ENCODE results near the gene EZH1.
"Not testable (repeated sequence)": the region's sequence is repeated elsewhere in the genome, so short reads cannot be mapped to it uniquely, and the experiment has no call there.

EZH1 gene

DNA sequence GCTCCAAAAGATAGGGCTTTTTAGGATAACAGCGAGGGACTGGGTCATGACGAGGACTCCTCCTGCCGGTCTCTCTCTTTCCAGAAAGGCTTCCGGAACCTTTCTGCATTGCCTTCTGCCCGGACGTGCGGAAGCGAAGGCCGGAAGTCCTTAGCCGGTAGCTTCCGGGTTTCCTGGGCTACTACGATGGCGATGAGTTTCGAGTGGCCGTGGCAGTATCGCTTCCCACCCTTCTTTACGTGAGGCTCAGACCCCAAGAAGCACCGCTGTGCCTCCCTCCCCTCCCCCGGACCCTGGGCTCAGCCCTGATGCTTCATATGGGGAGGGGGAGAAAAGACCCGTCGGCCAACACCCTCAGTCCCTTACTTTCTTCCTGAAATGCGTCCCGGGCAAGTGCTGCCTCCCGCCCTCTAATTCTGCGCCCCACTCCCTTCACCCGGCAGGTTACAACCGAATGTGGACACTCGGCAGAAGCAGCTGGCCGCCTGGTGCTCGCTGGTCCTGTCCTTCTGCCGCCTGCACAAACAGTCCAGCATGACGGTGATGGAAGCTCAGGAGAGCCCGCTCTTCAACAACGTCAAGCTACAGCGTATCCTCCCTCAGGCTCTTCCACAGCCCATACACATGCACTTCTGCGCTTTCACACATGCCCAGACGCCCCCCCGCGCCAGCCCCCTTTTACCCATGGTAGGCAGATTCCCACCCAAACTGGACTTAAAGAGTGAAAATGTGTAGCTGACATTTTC lies 28.6 kb upstream of the EZH1 start, which contains the start of gene VPS25:
TSS of gene VPS25 (plus strand) at position 160 of the 746 bp plus-strand sequence. CDS start at position 187, 27 bp downstream.
- POLR2A ChIA-PET: interaction anchor here (0.6 to 3.6 kb wide), 36 partner anchors 7 to 241 kb away, joined by 3 to 58 read pairs (median 5); partner anchors contain the start of genes BECN1, CNTD1, COA3 and PSMC3IP
- CTCF ChIA-PET: interaction anchor here (0.6 to 1.5 kb wide), 3 partner anchors 10 to 64 kb away, joined by 3 to 10 read pairs (median 10); no protein-coding TSS in a partner anchor
- peak; percentile 91 for TF ChIP-seq ELF4 (IDR thresholded peaks at IDR 0.05)
- TF ChIP-seq ZNF384 (IDR thresholded peaks at IDR 0.05): no peak
- TF ChIP-seq FOXK2 (IDR thresholded peaks at IDR 0.05): no peak
- no peak for TF ChIP-seq SP1 (IDR thresholded peaks at IDR 0.05)
- no peak for TF ChIP-seq LEF1 (IDR thresholded peaks at IDR 0.05; ENCODE audit: borderline replicate concordance)
- TF ChIP-seq SUZ12 (IDR thresholded peaks at IDR 0.05): no peak
- TF ChIP-seq ARNT (IDR thresholded peaks at IDR 0.05): peak; percentile 76
- TF ChIP-seq CTBP1 (IDR thresholded peaks at IDR 0.05; ENCODE audit: borderline replicate concordance): peak; percentile 94
- peak; percentile 86 for DNase-seq (ENCODE audit: extremely low spot score)

DNA sequence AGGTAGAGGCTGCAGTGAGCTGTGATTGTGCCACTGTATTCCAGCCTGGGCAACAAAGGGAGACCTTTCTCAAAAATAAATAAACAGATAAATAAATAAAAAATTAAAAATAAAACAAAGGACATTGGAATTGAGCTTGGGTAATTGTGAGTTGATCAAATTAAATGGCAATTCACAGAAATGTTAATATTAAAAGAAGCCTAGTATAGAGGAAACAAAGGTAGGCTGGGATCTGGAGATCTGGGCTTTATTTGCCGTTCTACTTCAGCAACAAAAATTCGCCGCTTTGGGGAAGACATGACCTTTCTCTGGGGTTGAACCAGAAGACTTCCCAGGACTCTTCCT lies 28.1 kb upstream of the EZH1 start:
- no peak for DNase-seq (ENCODE audit: extremely low spot score)
- ChIA-PET CTCF (interaction anchor here (1.5 kb wide), 1 partner anchor 9 kb away, joined by 10 read pairs; no protein-coding TSS in a partner anchor), POLR2A (interaction anchor here (0.6 to 3.6 kb wide), 30 partner anchors 8 to 241 kb away, joined by 3 to 58 read pairs (median 5); partner anchors contain the start of genes BECN1, CNTD1, COA3 and PSMC3IP)
- no peak for TF ChIP-seq ZNF384 (IDR thresholded peaks at IDR 0.05)
- no peak for TF ChIP-seq TARDBP (IDR thresholded peaks at IDR 0.05)
- TF ChIP-seq LEF1 (IDR thresholded peaks at IDR 0.05; ENCODE audit: borderline replicate concordance): no peak
- TF ChIP-seq SUZ12 (IDR thresholded peaks at IDR 0.05): no peak
- TF ChIP-seq CTBP1 (IDR thresholded peaks at IDR 0.05; ENCODE audit: borderline replicate concordance): no peak
- no peak for TF ChIP-seq FOXM1 (IDR thresholded peaks at IDR 0.05; ENCODE audit: borderline replicate concordance)
- no peak for TF ChIP-seq FOXK2 (IDR thresholded peaks at IDR 0.05)
- TF ChIP-seq ELF4 (IDR thresholded peaks at IDR 0.05): no peak
- TF ChIP-seq, protein P1, sequence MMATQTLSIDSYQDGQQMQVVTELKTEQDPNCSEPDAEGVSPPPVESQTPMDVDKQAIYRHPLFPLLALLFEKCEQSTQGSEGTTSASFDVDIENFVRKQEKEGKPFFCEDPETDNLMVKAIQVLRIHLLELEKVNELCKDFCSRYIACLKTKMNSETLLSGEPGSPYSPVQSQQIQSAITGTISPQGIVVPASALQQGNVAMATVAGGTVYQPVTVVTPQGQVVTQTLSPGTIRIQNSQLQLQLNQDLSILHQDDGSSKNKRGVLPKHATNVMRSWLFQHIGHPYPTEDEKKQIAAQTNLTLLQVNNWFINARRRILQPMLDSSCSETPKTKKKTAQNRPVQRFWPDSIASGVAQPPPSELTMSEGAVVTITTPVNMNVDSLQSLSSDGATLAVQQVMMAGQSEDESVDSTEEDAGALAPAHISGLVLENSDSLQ (IDR thresholded peaks at IDR 0.05): no peak
- no peak for TF ChIP-seq BHLHE40 (IDR thresholded peaks at IDR 0.05; ENCODE audit: borderline replicate concordance)
- TF ChIP-seq HDGF (IDR thresholded peaks at IDR 0.05; ENCODE audit: borderline replicate concordance): no peak
- no peak for TF ChIP-seq L3MBTL2 (conservative IDR thresholded peaks at IDR 0.05)
- TF ChIP-seq ARNT (IDR thresholded peaks at IDR 0.05): no peak
- TF ChIP-seq NFRKB (IDR thresholded peaks at IDR 0.05): no peak
- TF ChIP-seq SP1 (IDR thresholded peaks at IDR 0.05): no peak
- TF ChIP-seq FOXA1 (IDR thresholded peaks at IDR 0.05): no peak

DNA sequence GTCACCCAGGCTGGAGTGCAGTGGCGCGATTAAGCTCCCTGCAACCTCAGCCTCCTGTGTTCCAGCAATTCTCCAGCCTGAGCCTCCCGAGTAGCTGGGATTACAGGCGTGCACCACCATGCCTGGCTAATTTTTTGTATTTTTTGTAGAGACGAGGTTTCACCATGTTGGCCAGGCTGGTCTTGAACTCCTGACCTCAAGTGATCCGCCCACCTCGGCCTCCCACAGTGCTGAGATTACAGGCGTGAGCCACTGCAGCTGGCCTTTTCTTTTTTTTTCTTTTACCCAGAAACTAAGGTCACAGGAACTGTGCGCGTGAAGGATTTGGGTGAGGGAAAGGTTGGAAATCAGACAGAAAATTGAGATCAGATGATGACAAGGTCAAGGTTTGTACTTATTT lies 25.1 kb upstream of the EZH1 start:
- CTCF ChIA-PET: interaction anchor here (0.7 kb wide), 1 partner anchor 234 kb away, joined by 4 read pairs; no protein-coding TSS in a partner anchor
- POLR2A ChIA-PET: interaction anchor here (0.7 kb wide), 1 partner anchor 15 kb away, joined by 3 read pairs; no protein-coding TSS in a partner anchor
- DNase-seq (ENCODE audit: extremely low spot score): not testable (repeated sequence)

DNA sequence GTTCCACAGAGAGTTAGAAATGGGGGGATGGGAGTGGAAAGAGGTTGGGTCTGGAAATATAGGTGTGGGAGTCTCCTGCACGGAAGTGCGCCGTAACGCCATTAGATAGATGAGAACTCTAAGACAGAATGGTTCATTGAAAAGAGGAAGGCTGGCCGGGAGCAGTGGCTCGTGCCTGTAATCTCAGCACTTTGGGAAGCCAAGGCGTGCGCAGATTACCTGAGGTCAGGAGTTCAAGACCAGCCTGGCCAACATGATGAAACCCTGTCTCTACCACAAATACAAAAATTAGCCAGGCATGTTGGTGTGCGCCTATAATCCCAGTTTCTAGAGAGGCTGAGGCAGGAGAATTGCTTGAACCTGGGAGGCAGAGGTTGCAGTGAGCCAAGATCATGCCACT lies 23.2 kb upstream of the EZH1 start:
- CTCF ChIA-PET; DNase-seq (ENCODE audit: extremely low spot score); POLR2A ChIA-PET: not testable (repeated sequence)

DNA sequence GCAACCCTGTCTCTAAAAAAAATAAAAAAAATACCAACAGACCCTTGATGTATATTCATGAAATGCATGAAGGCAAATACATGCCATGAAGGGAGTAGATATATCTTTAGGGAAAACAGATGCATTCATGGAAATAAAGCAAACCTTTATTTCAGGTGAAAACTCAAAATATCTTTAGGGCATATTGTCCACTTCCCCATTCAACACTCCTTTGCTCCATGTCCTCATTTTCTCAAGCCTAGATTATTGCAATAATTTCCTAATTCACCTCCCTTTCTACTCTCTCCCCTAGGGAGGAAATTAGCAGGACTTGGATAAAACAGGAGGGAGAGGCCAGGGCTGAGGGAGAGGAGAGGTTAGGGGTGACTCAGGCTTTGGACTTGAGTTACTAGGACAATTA lies 22.7 kb upstream of the EZH1 start:
- CTCF ChIA-PET: no interaction called here
- TF ChIP-seq TARDBP (IDR thresholded peaks at IDR 0.05) (no peak), ELF4 (IDR thresholded peaks at IDR 0.05) (no peak), LEF1 (IDR thresholded peaks at IDR 0.05; ENCODE audit: borderline replicate concordance) (no peak), FOXK2 (IDR thresholded peaks at IDR 0.05) (no peak), SUZ12 (IDR thresholded peaks at IDR 0.05) (no peak), NFRKB (IDR thresholded peaks at IDR 0.05) (no peak), SP1 (IDR thresholded peaks at IDR 0.05) (no peak), HDGF (IDR thresholded peaks at IDR 0.05; ENCODE audit: borderline replicate concordance) (no peak), BHLHE40 (IDR thresholded peaks at IDR 0.05; ENCODE audit: borderline replicate concordance) (no peak), ARNT (IDR thresholded peaks at IDR 0.05) (no peak)
- TF ChIP-seq, protein P1 (IDR thresholded peaks at IDR 0.05): no peak

DNA sequence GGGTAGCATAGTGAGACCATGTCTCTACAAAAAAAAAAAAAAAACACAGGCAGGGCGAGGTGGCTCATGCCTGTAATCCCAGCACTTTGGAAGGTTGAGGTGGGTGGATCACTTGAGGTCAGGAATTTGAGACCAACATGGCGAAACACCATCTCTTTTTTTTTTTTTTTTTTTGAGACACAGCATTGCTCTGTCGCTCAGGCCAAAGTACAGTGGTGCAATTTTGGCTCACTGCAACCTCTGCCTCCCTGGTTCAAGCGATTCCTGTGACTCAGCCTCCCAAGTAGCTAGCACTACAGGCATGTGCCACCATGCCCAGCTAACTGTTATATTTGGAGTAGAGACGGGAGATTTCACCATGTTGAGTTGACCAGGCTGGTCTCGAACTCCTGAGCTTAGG lies 21.3 kb upstream of the EZH1 start:
- ChIA-PET CTCF (no interaction called here), POLR2A (no interaction called here)
- TF ChIP-seq SUZ12 (IDR thresholded peaks at IDR 0.05) (no peak), TARDBP (IDR thresholded peaks at IDR 0.05) (no peak), HDGF (IDR thresholded peaks at IDR 0.05; ENCODE audit: borderline replicate concordance) (no peak), CTBP1 (IDR thresholded peaks at IDR 0.05; ENCODE audit: borderline replicate concordance) (no peak), SP1 (IDR thresholded peaks at IDR 0.05) (no peak), FOXA1 (IDR thresholded peaks at IDR 0.05) (no peak), NFRKB (IDR thresholded peaks at IDR 0.05) (no peak), ARNT (IDR thresholded peaks at IDR 0.05) (no peak), LEF1 (IDR thresholded peaks at IDR 0.05; ENCODE audit: borderline replicate concordance) (no peak), L3MBTL2 (conservative IDR thresholded peaks at IDR 0.05) (no peak), ELF4 (IDR thresholded peaks at IDR 0.05) (no peak), FOXM1 (IDR thresholded peaks at IDR 0.05; ENCODE audit: borderline replicate concordance) (no peak), ZNF384 (IDR thresholded peaks at IDR 0.05) (no peak)
- DNase-seq (ENCODE audit: extremely low spot score): no peak

More for the DNA sequence above, 22.7 kb upstream of the EZH1 start:
- POLR2A ChIA-PET: no interaction called here
- DNase-seq (ENCODE audit: extremely low spot score): no peak

DNA sequence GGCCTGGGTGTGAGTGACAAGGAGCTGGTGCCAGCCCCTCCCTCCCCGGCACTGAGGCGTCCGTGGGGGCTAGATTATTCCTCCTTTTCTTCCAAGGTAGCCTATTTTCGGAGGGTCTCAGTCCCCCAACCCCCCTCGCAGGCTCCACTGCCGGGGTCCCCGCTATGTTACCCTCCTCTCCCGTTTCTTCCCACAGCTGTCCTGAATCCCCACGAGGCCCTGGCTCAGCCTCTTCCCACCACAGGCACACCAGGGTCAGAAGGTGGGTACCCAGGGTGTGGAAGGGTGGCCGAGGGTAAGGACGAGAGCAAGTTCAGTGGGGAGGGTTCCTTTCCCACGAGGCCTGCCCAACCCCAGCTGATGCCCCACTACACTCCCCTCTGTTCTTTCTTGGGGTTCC lies 16.8 kb upstream of the EZH1 start:
- ChIA-PET POLR2A (interaction anchor here (0.7 to 6.4 kb wide), 6 partner anchors 11 to 184 kb away, joined by 3 to 58 read pairs (median 7); partner anchors contain the start of genes EZH1, PSMC3IP and VPS25), CTCF (interaction anchor here (0.5 to 0.8 kb wide), 2 partner anchors 39 to 183 kb away, joined by 3 to 4 read pairs; no protein-coding TSS in a partner anchor)
- no peak for DNase-seq (ENCODE audit: extremely low spot score)
- TF ChIP-seq BHLHE40 (IDR thresholded peaks at IDR 0.05; ENCODE audit: borderline replicate concordance): no peak
- TF ChIP-seq FOXK2 (IDR thresholded peaks at IDR 0.05): no peak
- TF ChIP-seq TARDBP (IDR thresholded peaks at IDR 0.05): no peak
- TF ChIP-seq CTBP1 (IDR thresholded peaks at IDR 0.05; ENCODE audit: borderline replicate concordance): no peak
- no peak for TF ChIP-seq FOXA1 (IDR thresholded peaks at IDR 0.05)
- no peak for TF ChIP-seq ELF4 (IDR thresholded peaks at IDR 0.05)
- TF ChIP-seq NFRKB (IDR thresholded peaks at IDR 0.05): no peak
- no peak for TF ChIP-seq ARNT (IDR thresholded peaks at IDR 0.05)
- no peak for TF ChIP-seq HDGF (IDR thresholded peaks at IDR 0.05; ENCODE audit: borderline replicate concordance)
- TF ChIP-seq LEF1 (IDR thresholded peaks at IDR 0.05; ENCODE audit: borderline replicate concordance): no peak
- TF ChIP-seq SUZ12 (IDR thresholded peaks at IDR 0.05): no peak
- TF ChIP-seq L3MBTL2 (conservative IDR thresholded peaks at IDR 0.05): no peak
- TF ChIP-seq SP1 (IDR thresholded peaks at IDR 0.05): no peak
- TF ChIP-seq, protein P1 (IDR thresholded peaks at IDR 0.05): no peak
- no peak for TF ChIP-seq ZNF384 (IDR thresholded peaks at IDR 0.05)
- TF ChIP-seq FOXM1 (IDR thresholded peaks at IDR 0.05; ENCODE audit: borderline replicate concordance): no peak

Data from HEK293T (cell line).